NCI-H748 (cell line): Measurements from ENCODE around the gene PLA2G5.
"Not testable (repeated sequence)": the region's sequence is repeated elsewhere in the genome, so short reads cannot be mapped to it uniquely, and the experiment has no call there.

Source experiments
- DNase-seq: peaks from one replicate; lab custom pipeline; 2025; ENCODE audit not compliant: unreplicated experiment; lab: John Stamatoyannopoulos, UW

Gene PLA2G5

DNA sequence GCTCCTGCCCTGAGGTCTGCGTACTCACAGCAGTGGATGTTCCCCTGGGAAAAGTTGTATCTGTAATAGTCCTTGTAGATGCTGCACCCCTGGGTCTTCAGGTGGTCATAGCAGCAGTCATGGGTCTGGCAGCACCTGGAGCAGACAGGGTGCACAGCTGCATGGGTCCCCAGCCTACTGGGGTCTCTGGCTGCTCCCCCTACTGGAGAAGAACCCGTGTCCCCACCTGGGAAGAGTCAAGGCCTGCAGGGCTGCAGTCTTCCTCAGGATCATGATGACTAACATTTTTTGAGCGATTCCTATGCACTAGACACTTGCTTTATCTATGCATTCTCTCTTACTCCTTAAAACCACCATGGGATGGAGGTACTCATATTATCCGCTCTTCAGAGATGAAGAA lies 45.5 kb downstream of the PLA2G5 start:
- no peak for DNase-seq

DNA sequence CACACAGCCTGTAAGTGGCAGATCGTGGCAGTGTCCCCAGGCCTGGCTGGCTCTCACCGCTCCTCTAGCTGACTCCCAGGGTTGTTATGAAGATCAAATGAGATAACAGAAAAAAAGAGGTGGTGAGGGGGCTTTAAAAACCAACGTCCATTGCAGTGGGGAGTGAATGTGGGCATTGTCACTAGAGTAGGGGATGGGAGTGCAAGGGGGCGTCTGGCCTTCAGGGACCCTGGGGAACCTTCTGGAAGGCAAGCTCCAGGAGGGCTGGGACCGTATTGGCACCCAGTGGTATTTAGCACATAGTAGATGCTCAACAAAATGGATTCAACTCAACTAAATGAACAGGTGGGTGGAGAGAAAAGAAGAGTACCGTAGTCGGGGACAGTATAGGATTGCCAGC lies 45.9 kb downstream of the PLA2G5 start:
- DNase-seq = no peak

DNA sequence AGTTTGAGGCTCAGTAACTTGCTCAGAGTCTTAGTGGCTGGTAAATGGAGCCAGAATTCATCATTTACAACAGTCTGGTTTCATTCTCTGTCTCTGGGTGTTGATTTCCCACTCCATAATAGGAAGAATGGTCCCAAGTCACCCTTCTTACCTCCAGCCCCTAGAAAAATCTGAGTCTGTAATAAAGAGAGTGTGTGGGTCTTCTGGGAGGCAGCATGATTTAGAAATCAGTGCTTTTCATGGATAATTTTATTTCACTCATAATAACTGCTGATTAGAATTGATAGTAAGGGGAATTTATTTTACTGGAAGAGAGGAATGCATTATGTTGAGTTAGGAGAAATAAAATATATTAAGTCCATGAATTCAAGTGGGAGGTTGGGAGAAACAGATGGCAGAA lies 47.2 kb downstream of the PLA2G5 start:
- DNase-seq = no peak

DNA sequence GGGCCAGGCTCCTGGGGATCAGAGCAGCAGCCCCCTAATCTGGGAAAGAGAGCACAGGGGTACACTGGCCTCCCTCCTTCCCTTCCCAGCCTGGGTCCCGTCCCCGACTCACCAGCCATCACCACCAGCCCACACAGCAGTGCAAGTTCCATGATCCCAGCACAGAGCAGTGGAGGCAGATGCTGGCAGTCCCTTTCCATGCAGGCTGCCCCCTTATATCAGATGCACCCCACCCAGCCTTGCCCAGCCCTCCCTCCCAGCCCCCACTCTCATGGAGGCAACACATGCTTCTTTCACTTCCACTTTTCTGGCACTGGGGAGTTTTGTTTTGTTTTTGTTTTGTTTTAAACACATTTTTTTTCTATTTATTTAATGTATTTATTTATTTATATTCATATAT lies 49.4 kb downstream of the PLA2G5 start, which contains the start of gene PLA2G2D:
PLA2G2D (minus strand) TSS at position 190 of the 400 bp plus-strand sequence; CDS start at position 152, 38 bp downstream.
- no peak for DNase-seq

DNA sequence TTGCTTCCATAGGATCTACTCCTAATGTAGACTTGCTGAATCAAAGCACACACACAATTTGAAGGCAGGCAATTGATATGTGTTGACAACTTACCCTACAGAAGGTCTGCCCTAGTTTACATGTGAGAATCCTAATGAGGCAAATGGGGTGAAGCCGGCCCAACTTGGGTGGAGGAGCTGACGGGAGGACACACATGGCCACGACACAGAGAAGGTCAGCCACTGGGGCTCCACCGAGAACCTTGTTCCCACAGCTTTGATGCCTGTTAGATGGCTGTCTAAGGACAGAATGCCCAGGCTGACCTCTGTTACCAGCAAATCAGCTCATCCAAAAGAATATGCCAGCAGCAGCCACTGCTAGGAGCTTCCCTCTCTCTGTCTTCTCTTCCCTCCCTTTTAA lies 50.8 kb downstream of the PLA2G5 start:
- DNase-seq = no peak

GRCh38 chr1:20123722-20124455 lies 53.9 kb downstream of the PLA2G5 start:
- no peak for DNase-seq

DNA sequence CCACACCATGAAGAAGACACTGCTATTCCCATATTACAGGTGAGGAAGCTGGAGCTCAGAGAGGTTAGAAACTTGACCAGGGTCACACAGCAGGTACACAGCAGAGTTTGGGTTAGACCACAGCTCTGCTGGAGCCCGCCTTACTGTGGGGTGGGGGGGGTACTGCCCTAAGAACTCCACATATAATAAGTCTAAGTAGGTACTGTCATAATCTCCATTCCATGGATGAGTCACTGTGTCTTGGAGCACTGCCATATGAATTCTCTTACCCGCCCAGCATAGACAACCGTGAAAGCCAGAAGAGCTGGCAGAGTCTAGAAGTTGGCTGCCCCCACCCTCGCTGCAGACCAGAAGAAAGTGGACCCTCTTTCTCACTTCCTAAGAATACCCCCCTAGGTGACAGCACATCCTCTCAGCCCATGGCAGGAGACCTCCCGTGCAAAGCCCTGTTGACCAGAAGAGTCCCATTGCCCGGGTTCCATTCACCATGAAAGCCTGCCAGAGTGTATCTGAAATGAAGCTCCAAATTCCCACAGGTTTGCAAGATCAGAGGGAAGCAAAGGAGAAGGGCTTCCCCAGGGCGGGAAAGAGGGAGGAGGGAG lies 54.6 kb downstream of the PLA2G5 start:
- DNase-seq = no peak

DNA sequence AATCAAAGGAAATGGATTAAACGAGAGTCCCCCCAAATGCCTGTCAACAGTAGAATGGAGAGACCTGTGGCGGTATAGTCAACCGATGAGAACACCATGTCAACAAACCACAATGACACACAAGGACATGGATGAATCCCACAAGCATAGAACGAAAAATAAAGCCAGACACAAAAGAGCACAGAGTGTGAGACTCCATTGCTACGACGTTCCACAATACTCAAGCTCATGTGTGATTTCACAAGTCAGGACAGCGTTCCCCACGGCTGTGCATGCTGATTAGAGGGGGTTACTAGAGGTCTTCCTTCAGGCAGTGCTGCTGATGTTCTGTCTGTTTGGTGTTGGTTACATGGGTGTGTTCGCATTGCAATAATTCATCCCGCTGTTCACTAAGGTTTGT lies 55.1 kb downstream of the PLA2G5 start:
- DNase-seq = no peak

- DNase-seq = no peak
These were observed 56.2 kb downstream of the PLA2G5 start for GRCh38 chr1:20126041-20126805.

DNA sequence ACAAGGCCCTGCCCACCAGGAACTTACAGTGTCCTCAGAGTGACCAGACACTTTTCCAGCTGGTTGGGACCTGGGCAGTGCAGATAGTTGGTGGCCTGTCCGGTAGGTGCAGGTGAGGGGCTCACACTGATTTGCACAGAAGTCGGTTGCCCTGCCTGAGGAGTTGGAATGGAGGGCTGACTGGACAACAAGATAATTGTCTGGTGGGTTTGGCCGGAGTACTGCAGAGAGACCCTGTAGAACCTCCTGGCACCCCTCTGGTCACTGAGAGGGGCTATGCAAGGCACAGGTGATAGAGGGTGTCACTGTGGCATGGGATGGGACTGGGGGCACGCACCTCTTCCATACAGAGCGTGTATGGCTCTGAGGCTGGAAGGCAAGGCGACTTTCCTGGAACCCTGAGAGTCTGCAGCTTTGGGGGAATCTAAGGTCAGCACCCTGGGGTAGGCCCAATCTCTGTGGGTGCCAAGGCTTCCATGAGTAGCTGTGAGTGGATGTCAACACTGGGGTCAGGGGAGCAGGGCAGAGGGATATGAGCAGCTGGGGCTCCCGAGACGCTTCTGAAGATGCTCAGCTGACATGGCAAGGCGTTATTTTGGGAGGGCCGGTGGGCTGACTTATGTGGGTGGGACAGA lies 56.9 kb downstream of the PLA2G5 start:
- DNase-seq = no peak

DNA sequence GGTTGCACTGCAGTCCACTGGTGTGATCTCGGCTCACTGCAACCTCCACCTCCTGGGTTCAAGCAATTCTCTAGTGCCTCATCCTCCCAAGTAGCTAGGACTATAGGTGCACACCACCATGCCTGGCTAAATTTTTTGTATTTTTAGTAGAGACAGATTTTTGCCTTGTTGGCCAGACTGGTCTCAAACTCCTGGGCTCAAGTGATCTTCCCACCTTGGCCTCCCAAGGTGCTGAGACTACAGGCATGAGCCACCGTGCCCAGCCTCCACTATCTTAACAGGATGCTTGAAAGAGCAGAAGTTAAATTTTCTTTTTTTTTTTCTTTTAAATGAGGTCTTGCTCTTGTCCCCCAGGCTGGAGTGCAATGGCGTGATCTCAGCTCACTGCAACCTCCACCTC lies 60.5 kb downstream of the PLA2G5 start:
- not testable (repeated sequence) for DNase-seq

DNA sequence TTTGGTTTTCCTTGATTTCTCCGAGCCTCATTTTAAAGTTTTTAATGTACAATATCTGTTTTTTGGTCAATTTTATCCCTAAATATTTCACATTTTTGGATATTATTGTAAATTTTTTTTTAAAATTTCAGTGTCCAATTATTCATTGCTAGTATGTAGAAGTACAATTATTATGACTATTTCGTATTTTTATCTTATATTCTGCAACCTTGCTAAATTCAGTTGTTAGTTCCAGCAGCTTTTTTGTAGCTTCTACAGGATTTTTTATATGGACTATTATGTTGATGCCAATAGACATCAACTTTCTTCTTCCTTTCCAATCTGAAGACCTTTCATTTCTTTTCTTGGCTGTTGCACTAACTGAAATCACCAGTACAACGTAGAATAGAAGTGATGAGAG lies 65.0 kb downstream of the PLA2G5 start:
- no peak for DNase-seq

DNA sequence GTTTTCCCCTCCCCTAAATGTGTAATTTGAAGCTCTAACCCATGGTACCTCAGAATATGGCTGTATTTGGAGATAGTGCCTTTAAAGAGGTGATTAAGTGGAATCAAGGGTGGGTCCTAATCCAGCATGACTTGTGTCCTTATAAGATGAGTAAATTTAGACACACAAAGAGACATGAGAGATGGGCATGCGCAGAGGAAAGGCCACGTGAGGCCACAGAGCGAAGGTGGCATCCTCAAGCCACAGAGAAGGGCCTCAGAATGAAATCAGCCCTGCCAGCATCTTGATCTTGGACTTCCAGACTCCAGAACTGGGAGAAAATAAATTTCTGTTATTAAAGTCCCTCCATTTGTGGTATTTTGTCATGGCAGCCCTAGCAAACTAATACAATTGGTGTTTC lies 66.3 kb downstream of the PLA2G5 start:
- DNase-seq = no peak

DNA sequence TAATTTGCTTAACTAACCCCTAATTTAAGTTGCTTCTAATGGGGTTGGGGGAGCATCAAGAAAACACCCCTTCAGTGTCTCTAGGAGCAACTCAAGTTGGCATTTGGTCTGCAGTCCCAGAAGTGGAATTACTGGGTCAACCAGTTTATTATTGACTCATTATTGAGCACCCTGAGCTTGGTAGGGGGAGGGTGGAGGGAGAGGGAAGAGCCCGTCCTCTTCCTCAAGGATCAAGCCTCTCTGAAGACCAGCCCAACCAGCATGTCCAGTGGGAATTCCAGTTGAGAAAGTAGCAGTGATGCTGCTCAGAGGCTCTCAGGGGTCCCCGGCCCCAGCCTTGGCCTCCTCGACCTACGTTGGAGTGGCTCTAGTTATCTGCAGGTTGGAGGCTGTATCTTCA lies 67.1 kb downstream of the PLA2G5 start:
- no peak for DNase-seq

- no peak for DNase-seq
These were observed 67.6 kb downstream of the PLA2G5 start for GRCh38 chr1:20137604-20138003.

DNA sequence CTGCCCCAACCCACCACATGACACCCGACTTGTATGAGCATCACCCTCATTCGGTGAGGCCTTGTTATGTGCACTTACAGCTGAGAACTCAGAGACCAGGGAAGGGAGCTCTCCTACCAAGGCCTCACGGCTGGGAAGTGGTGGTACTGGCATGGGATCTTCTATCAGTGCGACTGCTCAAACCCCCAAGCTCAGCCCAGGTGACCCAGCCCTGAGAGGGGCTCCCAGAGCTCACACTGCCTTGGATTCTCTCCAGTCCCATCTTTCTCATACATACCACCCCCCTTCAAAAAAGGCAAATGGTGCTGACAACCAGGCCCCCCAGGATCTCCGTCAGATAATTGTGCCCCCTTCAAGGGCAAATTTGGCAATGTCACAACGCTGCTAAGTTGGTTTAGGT lies 68.4 kb downstream of the PLA2G5 start:
- DNase-seq = no peak

GRCh38 chr1:20138961-20139550 lies 69.1 kb downstream of the PLA2G5 start, which contains the start of gene PLA2G2F:
Gene PLA2G2F (plus strand): TSS chr1:20139323. CDS start chr1:20139428, 105 bp downstream.
- no peak for DNase-seq

GRCh38 chr1:20139776-20140612 lies 70.0 kb downstream of the PLA2G5 start:
- DNase-seq = no peak

DNA sequence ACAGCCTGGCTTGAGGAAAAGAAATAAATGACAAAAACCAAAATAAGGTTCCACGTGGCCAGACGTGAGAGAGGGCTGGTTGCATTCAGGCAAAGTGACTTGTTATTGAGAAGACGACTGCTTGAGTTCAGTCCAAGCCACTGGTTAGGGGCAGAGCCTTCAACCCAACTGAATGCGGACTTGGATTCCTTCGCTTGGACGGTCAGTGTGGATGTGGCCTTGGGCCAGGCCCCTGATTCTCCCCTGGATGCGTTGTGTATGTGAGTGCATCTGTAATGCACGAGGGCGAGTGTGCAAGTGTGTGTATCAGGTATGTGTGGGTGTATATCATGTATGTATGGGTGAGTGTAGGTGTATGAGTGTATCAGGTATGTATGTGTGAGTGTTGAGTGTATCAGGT lies 71.0 kb downstream of the PLA2G5 start:
- DNase-seq = no peak

- no peak for DNase-seq
These were observed 71.5 kb downstream of the PLA2G5 start for GRCh38 chr1:20141466-20141865.
